CD1c-positive myeloid dendritic cell (primary cell): ENCODE measurements around the gene POLE.
A peak's percentile ranks its signal among the peaks of the same experiment; 100 is the strongest.
"Not testable (repeated sequence)": the region's sequence is repeated elsewhere in the genome, so short reads cannot be mapped to it uniquely, and the experiment has no call there.

ENCODE experiments used
- DNase-seq: peaks from one replicate; pipeline ENCODE4 v3.0.0-alpha.2; 2016; ENCODE audit errors: extremely low spot score

Gene POLE

GRCh38 chr12:132615579-132616038, 71.5 kb downstream of the POLE start:
- DNase-seq: no peak

GRCh38 chr12:132614861-132615578, 72.1 kb downstream of the POLE start:
- DNase-seq: peak; percentile 83

- no peak for DNase-seq
Measured at GRCh38 chr12:132614029-132614428, 73.1 kb downstream of the POLE start.

DNA sequence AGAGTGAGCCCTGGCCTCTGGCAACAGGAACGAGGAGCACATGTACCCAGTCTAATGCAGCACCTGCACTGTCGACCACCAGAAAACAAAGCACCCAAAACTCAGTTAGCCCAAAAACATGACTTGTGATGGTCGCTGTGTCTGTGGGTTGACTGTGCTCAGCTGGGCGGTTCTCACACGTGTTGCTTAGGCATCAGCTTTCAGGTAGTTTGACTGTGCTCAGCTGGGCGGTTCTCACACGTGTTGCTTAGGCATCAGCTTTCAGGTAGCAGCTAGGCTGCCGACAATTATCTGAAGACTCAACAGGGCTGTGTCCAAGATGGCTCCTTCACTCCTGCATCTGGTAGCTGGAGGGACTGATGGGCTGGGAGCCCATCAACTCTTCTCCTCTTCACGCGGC, 75.5 kb downstream of the POLE start:
- no peak for DNase-seq

GRCh38 chr12:132610866-132611602, 76.1 kb downstream of the POLE start:
- DNase-seq: no peak

GRCh38 chr12:132610051-132610759, 76.9 kb downstream of the POLE start, which contains the start of gene LRCOL1:
LRCOL1 (minus strand) TSS chr12:132610582; CDS start chr12:132606251, 4,331 bp downstream.
- DNase-seq: peak; percentile 47

DNA sequence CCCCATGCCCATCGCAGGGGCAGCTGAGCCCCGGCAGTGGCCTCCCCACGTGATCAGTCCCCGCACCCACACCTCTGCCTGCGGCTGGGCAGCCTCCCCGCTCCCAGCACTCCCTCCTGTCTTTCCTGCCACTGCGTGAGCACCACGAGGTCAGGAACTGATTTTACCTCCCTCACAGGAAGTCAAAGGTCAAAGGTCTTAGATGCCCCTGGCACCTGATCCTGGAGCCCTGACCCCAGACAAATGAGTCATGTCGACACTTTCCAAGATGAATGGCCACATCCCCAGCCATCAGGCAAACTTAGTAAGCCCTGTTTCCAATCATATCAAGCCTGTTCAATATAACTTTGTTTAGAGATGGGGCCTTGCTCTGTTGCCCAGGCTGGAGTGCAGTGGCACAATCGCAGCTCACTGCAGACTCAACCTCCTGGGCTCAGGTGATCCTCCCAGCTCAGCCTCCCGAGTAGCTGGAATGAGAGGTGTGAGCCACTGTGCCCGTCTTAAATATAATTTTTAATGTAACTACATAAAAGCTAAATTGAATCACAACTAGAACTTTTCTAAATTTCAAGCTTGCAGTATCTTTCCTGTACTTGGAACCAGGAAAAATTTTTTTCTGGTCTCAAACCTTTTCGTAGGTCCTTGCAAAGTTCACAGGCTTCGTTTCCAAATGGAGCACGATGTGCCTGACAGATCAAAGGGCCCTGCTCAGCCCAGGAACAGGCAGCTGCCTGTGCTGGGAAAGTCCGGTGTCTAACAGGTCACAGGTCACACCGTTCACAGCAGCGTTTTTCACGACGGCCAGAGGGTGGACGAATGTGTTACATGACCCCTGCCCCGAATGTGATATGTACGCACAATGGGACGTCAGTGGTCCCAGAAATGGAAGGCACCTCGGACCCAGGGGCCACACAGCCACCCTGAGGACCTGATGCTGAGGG, 78.6 kb downstream of the POLE start:
- no peak for DNase-seq

DNA sequence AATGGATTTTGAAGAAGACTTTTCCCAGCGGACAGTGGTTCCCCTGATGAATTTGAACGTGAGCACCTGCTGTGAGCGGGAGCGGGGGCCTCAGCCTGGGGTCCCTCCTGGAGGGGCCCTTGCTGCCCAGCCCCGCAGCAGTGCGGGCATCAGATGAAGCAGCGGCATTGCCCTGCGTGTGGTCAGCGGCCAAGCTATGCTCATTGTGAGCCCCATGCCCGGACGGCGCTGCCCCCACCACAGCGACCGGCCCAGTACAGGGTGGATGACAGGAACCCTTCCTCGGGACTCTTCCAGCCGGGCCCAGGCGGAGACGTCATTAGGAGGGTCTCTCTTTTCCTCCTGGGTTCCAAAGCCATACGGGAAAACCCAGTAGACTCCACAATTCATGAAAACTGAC, 80.2 kb downstream of the POLE start:
- DNase-seq: no peak

DNA sequence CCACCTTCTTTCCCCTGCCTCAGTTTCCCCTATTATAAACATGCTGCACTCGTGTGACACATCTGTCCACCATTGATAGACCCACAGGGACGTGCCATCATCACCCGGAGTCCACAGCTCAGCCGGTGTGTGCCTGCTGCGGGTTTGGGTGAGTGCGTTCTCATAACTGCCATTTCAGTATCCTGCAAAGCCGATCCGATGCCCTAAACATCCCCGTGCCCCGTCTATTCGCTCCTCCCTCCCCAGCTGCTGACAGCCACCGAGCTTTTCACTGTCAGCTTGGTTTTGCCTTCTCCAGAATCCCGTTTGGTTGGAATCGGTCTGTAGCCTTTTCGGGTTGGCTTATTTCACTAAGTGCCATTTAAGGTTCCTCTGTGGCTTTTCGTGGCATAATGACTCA, 80.7 kb downstream of the POLE start:
- DNase-seq: no peak

DNA sequence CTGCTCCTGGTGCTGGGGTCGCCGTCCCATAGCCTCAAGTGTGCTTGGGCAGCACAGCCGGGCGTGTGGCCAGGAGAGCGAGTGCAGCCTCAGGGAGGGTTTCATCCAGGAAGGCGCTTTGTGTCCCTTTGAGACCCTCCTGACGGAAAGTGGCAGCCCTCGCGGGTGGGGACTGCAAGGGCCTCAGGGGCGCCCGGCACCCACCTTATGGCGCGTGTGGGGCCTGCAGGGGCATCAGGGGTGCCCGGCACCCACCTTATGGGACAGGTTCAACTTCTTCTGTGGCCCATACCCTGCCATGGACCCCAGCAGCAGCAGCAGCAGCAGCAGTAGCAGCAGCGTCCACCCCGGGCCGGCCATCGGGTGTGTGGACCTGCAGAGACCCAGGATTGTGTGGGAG, 81.2 kb downstream of the POLE start:
- no peak for DNase-seq

- no peak for DNase-seq
Measured at GRCh38 chr12:132604668-132605441, 82.3 kb downstream of the POLE start.

- DNase-seq: no peak
Measured at GRCh38 chr12:132604151-132604618, 83.0 kb downstream of the POLE start.

- no peak for DNase-seq
Measured at GRCh38 chr12:132603240-132604150, 83.6 kb downstream of the POLE start.

DNA sequence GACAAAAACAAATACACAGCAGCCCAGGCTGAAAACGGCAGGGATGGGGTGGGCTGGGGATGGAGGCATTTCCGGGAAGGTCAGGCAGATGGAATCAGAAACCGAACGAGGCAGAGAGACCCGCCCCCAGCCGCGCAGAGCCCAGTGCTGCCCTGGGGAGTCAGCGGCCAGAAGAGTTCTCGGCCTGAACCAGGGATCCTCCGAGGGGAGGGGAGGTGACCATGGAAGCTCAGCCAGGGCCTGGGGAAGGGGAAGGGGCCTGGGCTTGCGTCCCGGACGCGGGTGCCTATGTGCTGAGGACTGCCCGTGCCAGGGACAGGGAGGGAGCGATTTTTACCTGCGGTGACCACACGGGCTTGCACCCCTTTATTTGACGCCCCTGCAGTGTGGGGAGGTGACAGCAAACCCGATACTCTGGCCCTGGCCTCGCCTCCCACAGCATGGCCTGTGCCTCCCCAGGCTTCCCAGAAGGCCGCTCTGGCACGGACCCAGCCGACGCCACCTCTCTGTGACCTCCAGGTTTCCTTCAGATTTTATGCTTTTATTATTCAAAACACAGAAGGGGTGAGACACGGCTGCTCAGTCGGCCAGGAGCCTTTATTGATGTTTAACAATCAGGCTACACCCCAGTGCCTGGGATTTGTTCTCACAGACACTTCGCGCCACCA, 84.4 kb downstream of the POLE start:
- DNase-seq: no peak

GRCh38 chr12:132601171-132601883, 85.8 kb downstream of the POLE start:
- no peak for DNase-seq

DNA sequence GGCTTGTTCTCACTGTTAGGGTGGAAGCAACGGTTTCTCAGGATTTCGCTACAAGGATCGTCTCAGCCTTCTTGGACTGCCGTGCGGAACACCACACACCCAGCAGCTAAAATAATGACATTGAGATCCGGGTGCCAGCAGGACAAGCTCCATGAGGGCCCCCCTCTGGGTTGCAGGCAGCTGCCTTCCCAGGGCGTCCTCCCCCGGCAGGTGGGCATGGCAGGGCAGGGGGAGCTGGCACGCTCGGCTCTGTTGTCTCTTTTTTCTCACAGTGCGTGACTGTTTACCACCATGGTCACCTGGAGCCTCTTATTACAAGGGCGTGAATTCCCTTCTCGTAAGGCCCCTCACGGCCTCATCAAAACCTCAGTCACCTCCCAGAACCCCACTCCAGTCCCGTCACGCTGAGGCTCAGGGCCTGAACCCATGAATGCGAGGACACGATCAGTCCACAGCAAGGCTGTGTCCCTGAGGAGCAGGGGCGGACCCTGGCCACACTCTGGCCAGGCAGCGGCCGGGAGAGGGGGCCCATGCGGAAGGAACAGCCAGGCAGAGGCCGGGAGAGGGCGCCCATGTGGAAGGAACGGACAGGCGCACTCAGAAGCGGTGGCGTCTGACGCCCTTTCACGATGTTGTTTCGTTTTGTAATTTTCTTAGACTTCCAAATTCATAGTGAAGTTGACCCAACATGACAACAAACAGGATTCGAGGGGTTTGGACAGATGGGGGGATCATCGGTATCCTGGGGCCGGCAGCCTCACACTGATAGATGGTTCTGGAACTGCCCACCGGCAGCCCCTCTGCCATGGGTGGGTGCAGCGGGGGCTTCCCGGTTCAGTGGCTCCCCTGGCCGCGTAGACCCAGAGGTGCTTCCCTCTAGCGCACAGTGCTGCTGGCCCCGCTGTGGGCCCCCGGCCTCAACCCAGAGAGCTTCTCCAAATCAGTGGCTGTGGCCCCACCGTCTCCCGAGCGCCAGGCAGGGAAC, 86.8 kb downstream of the POLE start:
- peak; percentile 59 for DNase-seq

GRCh38 chr12:132599502-132599901, 87.6 kb downstream of the POLE start:
- not testable (repeated sequence) for DNase-seq
